ENCODE results near the gene COX8A.

COX8A gene

DNA sequence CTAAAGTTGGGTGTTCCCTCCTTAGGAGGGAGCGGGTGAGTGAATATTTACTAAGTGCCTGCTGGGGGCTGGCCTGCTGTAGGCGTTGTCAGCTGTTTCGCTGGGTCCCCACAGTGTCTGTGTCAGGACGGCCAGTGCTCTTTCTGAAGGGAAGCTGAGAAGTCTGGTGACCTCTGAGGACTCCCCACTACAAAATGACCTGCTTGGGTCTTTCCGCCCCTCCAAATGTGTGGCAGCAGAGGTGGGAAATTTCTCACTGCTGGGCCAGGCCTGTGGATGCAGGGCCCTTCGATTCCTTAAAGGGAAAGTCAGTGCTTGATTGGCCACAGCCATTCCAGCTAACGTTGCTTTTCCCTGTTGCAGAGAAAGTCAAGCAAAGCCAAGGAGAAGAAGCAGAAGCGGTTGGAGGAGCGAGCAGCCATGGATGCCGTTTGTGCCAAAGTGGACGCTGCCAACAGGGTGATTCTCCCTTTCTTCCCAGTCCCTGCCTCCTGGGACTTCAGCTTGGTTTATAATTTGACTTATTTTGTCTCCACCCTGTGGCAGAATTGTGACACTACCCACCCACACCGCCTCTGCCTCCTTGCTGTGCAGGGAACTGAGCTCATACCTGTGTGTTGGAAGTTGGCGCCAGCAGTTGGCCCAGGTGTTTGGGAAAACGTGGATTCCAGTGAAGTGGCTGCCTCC is 28.8 kb upstream of the COX8A start:
- H3K27ac ChIP-seq (ENCODE audit: low read depth, low read length, poor library complexity, severe bottlenecking): peak overlapping the region; percentile 27
- H3K4me1 ChIP-seq (ENCODE audit: insufficient read depth, low read length, severe bottlenecking): peaks cover 16% of the 10 kb centered on the region
- H3K4me2 ChIP-seq (ENCODE audit: low read length): no peak overlapping the region; the same call in 1 of the 2 replicates
- peaks cover 20% of the 10 kb centered on the region; the same call in 1 of the 2 replicates for H3K79me2 ChIP-seq (ENCODE audit: insufficient read depth, low read length)
- no peak overlapping the region for H3K4me3 ChIP-seq (ENCODE audit: low read depth, low read length, poor library complexity, severe bottlenecking)
- H3K9me2 ChIP-seq (ENCODE audit: low read depth, low read length): no peaks in the 10 kb centered on the region
- no peak overlapping the region for H2AFZ ChIP-seq (ENCODE audit: low read length)
- TF ChIP-seq, protein P1, sequence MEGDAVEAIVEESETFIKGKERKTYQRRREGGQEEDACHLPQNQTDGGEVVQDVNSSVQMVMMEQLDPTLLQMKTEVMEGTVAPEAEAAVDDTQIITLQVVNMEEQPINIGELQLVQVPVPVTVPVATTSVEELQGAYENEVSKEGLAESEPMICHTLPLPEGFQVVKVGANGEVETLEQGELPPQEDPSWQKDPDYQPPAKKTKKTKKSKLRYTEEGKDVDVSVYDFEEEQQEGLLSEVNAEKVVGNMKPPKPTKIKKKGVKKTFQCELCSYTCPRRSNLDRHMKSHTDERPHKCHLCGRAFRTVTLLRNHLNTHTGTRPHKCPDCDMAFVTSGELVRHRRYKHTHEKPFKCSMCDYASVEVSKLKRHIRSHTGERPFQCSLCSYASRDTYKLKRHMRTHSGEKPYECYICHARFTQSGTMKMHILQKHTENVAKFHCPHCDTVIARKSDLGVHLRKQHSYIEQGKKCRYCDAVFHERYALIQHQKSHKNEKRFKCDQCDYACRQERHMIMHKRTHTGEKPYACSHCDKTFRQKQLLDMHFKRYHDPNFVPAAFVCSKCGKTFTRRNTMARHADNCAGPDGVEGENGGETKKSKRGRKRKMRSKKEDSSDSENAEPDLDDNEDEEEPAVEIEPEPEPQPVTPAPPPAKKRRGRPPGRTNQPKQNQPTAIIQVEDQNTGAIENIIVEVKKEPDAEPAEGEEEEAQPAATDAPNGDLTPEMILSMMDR (IDR thresholded peaks at IDR 0.05; ENCODE audit: low read length): peak; percentile 72
- TF ChIP-seq EZH2 (IDR thresholded peaks at IDR 0.05; ENCODE audit: borderline replicate concordance, low read length): no peak
- H4K20me1 ChIP-seq (ENCODE audit: insufficient read depth, low read length): no peaks in the 10 kb centered on the region
- H3K27me3 ChIP-seq (ENCODE audit: insufficient read depth, low read length): no peaks in the 10 kb centered on the region
- H3K9me3 ChIP-seq (ENCODE audit: low read length): no peaks in the 10 kb centered on the region
- H3K9ac ChIP-seq (ENCODE audit: low read length): no peak overlapping the region; the same call in 1 of the 2 replicates
- H3K36me3 ChIP-seq (ENCODE audit: insufficient read depth, low read length): peaks cover 46% of the 10 kb centered on the region
- H3F3A ChIP-seq (ENCODE audit: insufficient read depth, low read length): no peaks in the 10 kb centered on the region

DNA sequence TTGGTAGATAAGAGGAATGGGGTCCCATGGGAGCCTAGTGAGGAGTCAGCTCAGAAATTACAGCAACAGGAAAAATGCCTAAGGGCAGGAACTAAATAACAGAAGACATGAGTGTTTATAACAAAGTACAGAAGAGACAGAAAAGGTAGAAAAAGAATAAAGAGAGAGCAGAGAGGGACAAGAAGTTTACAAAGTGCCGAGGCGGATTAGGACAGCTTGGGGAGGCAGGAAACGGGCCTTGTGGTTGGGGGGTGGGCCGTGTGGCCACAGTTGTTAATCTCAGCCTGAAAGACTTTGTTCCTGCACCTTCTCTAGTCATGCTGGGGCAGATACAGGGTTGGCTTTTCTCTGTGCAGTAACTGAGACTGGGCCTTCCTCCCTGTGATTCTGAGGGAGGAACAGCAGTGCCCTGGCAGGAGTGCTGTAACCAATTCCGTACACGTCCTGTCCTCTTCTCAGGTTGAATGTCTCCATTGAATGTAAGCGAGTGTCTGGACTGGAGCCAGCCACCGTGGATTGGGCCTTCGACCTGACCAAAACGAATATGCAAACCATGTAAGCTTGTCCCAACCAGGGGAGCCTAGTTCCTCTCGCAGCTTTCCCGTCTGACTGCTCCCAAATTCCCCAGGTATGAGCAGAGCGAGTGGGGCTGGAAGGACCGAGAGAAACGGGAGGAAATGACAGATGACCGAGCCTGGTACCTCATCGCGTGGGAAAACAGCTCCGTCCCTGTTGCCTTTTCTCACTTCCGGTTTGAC is 22.5 kb upstream of the COX8A start:
- no peaks in the 10 kb centered on the region for H3K9me2 ChIP-seq (ENCODE audit: low read depth, low read length)
- H3F3A ChIP-seq (ENCODE audit: insufficient read depth, low read length): no peaks in the 10 kb centered on the region
- no peaks in the 10 kb centered on the region for H4K20me1 ChIP-seq (ENCODE audit: insufficient read depth, low read length)
- H3K9ac ChIP-seq (ENCODE audit: low read length): peak overlapping the region; percentile 39; the same call in 1 of the 2 replicates
- no peak overlapping the region for H2AFZ ChIP-seq (ENCODE audit: low read length)
- H3K4me3 ChIP-seq (ENCODE audit: low read depth, low read length, poor library complexity, severe bottlenecking): no peak overlapping the region
- H3K27me3 ChIP-seq (ENCODE audit: insufficient read depth, low read length): no peaks in the 10 kb centered on the region
- H3K79me2 ChIP-seq (ENCODE audit: insufficient read depth, low read length): no peaks in the 10 kb centered on the region
- H3K36me3 ChIP-seq (ENCODE audit: insufficient read depth, low read length): peaks cover 76% of the 10 kb centered on the region
- H3K9me3 ChIP-seq (ENCODE audit: low read length): no peaks in the 10 kb centered on the region
- H3K27ac ChIP-seq (ENCODE audit: low read depth, low read length, poor library complexity, severe bottlenecking): peak overlapping the region; percentile 74
- peaks cover 16% of the 10 kb centered on the region for H3K4me1 ChIP-seq (ENCODE audit: insufficient read depth, low read length, severe bottlenecking)
- TF ChIP-seq, protein P1 (IDR thresholded peaks at IDR 0.05; ENCODE audit: low read length): no peak
- TF ChIP-seq EZH2 (IDR thresholded peaks at IDR 0.05; ENCODE audit: borderline replicate concordance, low read length): no peak
- H3K4me2 ChIP-seq (ENCODE audit: low read length): peak overlapping the region; percentile 46; the same call in 1 of the 2 replicates

DNA sequence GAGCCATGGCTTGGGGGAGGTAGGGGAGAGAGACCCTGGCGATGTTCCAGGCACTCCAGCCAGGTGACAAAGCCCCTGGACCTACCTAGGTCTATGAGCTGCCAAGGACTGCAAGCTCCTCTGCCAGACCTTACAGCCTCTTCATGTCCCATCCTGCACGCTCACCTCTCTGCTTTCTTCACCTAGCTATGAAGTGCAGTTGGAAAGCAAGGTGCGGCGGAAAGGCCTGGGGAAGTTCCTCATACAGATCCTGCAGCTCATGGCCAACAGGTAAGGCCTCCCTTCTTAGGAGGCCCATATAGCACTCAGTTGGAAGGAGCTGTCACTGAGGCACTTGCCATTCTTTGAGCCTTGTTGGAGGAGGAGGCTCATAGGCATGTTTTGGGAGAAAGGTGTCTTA is 21.9 kb upstream of the COX8A start:
- TF ChIP-seq, protein P1 (IDR thresholded peaks at IDR 0.05; ENCODE audit: low read length): no peak
- no peak for TF ChIP-seq EZH2 (IDR thresholded peaks at IDR 0.05; ENCODE audit: borderline replicate concordance, low read length)
- Histone ChIP-seq H4K20me1 (ENCODE audit: insufficient read depth, low read length) (no peaks in the 10 kb centered on the region), H3K4me2 (ENCODE audit: low read length) (no peak overlapping the region), H3F3A (ENCODE audit: insufficient read depth, low read length) (no peaks in the 10 kb centered on the region), H2AFZ (ENCODE audit: low read length) (no peak overlapping the region), H3K4me1 (ENCODE audit: insufficient read depth, low read length, severe bottlenecking) (peaks cover 16% of the 10 kb centered on the region), H3K9me2 (ENCODE audit: low read depth, low read length) (no peaks in the 10 kb centered on the region), H3K4me3 (ENCODE audit: low read depth, low read length, poor library complexity, severe bottlenecking) (no peak overlapping the region), H3K79me2 (ENCODE audit: insufficient read depth, low read length) (no peaks in the 10 kb centered on the region), H3K9me3 (ENCODE audit: low read length) (no peaks in the 10 kb centered on the region), H3K9ac (ENCODE audit: low read length) (no peak overlapping the region), H3K27ac (ENCODE audit: low read depth, low read length, poor library complexity, severe bottlenecking) (peak overlapping the region; percentile 74), H3K36me3 (ENCODE audit: insufficient read depth, low read length) (peaks cover 74% of the 10 kb centered on the region), H3K27me3 (ENCODE audit: insufficient read depth, low read length) (no peaks in the 10 kb centered on the region)

Data from OCI-LY1 (cell line).